CD4-positive, alpha-beta T cell treated with Interleukin-6 at 100 ng/mL for 8 hours (primary cell): Measurements from ENCODE around the gene NAP1L4.

Source experiments
- DNase-seq: peaks from one replicate; pipeline ENCODE4 v3.0.0-alpha.2; 2020; ENCODE audit warnings: mixed read lengths, low spot score

Gene NAP1L4

DNA sequence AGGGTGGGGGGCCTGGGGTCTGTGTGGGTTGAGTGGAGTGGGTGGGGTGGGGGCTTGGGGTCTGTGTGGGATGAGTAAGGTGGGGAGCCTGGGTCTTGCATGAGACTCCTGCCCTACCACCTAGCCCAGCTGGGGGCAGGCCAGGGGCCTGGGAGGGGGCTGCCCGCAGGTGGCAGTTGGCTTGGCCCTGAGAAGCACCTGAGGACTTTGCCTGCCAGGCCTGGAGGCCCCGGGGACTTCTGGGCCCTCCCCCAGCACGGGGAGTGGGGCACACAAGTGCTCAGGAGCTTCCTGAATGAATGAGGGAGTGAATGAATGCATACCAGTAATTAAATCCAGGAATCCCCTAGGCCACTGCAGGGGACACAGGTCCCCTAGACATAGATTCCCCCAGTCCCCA lies 69.5 kb downstream of the NAP1L4 start:
- DNase-seq, result no peak

DNA sequence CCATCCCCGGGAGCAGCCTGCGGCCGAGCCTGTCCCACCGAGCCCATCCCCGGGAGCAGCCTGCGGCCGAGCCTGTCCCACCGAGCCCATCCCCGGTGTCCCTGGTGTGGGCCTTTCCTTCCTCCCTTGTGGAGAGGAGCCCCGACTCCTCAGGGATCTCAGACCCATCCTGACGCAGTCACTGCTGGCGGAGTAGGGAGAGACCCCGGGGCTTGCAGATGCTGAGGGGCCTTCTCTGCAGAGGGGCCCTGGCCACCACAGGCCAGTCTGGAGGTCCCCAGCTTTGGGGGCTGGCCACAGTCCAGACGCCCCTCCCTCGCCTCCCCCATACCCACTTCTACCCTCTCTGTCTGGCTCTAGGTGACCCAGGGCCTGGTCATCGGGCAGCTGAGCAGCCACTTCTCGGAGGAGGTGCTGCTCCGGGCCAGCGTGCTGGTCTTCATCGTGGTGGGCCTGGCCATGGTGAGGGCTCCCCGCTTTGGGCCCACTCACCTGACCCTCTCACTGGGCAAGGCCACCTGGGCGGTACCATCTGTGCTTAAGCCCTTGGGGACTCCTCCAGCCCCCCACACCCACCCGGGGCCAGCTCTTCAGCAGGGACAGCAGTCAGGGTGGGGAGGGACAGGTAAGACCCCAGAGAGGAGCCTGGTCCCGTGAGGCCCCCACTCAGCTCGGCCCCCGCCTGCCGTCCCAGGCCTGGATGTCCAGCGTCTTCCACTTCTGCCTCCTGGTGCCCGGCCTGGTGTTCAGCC lies 70.2 kb downstream of the NAP1L4 start:
- no peak for DNase-seq

GRCh38 chr11:2921261-2921660 lies 70.9 kb downstream of the NAP1L4 start:
- no peak for DNase-seq

GRCh38 chr11:2920343-2920742 lies 71.8 kb downstream of the NAP1L4 start:
- DNase-seq, result no peak

GRCh38 chr11:2919837-2920236 lies 72.3 kb downstream of the NAP1L4 start:
- no peak for DNase-seq

DNA sequence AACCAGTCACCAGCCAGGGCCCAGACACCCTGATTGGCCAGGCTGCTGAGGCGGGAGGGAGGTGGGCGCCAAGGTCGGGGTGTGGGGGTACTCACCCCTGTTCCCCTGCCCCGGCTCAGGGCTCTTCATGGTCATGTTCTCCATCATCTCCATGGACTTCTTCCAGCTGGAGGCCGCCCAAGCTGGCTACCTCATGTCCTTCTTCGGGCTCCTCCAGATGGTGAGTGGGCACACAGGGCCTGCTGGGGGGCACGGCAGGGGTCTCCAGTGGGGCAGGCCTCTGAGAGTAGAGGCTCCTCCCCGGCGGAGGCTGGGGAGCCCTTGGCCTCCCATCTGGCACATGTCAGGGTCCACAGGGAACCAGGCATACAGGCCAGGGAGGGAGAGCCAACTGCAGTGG lies 72.9 kb downstream of the NAP1L4 start:
- DNase-seq, result no peak

DNA sequence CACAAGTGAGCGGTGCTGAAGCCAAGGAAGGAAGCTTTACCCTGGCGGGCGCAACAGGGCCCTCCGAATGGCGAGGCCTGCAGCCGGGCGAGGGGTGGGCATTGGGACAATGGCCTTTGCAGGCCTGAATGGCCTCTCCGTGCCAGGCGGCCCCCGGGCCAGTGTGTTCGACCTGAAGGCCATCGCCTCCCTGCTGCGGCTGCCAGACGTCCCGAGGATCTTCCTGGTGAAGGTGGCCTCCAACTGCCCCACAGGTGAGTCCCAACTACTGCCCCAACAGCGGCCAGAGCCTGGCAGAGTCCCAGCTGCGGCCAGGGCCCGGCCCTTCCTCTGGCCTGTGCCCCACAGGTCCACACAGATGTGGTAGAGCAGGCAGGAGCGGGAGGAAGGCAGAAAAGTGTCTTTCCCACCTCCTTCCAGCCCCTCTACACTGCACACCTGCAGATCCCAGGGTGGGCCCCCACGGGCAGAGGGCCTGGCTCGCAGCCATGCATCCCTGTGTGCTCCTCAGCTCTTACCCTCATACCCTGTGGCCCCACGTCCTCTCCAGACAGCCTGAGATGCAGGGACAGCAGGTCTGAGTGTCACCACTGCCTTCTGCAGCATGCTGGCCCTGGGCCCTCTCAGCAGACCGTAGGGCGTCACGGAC lies 74.2 kb downstream of the NAP1L4 start:
- no peak for DNase-seq

GRCh38 chr11:2916892-2917645 lies 75.1 kb downstream of the NAP1L4 start:
- no peak for DNase-seq

GRCh38 chr11:2916114-2916891 lies 75.8 kb downstream of the NAP1L4 start:
- DNase-seq, result no peak

DNA sequence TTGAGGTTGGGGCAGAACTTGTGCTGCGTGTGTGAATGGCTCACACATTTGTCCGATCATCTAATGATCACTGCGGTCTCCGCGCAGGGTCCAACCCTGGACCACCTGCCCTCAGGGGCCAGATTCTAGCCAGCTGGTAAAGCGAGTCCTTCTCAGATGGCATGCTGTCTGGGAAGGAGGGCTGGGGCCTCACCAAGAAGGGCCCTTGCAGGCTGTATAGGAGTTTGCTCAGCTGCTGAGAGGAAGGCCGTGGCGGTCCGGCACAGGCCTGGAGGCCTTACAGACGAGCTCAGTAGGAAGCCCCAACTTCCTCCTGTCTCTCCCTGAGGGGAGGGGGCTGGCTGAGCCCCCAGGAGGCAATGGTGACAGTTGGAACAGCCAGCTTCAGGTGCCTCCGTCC lies 76.7 kb downstream of the NAP1L4 start:
- DNase-seq, result no peak

DNA sequence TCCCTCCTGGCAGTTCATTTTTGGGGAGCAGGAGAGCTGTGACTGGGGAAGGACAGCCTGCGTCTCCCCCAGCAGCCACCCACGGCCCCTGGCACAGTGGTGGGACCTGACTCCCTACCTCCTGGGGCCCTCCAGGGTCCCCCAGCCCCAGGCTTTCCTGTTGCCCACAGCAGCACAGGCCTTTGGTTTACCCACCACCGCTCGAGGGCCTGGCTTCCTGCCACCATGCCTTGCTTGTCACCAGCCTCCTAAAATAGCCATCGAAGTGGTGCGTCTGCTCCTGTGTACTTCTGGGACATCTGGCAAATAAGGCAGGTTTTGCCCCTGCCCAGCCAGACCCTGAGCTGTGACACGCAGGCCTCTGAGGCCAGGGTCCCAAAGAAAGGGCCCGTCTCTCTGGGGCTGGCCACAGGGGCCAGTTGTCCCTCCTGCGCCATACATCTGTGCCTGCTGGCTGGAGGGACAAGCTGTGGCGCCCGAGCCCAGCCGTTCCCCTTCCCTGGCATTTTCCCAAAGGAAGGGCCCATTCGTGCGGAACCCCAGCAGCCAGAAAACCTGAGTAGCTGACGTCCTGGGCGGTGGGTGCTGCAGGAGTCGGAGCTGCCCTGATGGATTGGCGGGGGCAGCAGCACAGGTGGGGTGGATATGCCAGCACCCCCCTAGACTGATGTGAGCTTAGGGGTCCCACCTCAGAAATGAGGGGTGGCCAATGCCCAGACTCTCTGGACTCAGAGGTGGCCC lies 77.5 kb downstream of the NAP1L4 start:
- DNase-seq, result no peak

GRCh38 chr11:2913776-2914175 lies 78.4 kb downstream of the NAP1L4 start:
- no peak for DNase-seq

- DNase-seq, result no peak
These were observed 79.1 kb downstream of the NAP1L4 start for GRCh38 chr11:2913019-2913431.

DNA sequence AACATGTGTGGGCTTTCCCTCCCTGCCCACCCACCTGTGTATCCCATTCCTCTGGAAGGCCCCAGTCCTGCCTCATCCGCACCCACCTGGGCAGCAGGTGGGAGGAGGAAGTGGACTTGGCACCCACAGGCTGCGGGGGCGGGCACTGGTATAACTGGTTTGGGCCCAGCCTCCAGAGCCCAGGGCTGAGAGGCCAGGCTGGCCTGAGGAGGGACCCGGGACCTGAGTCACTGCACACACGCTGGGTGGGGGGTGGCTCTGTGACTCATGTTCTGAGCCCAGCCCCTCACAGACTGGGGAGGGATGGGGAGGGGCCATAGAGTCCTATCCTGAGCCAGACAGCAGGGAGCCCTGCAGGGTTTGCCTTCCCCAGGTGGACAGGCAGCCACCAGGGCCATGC lies 79.6 kb downstream of the NAP1L4 start:
- DNase-seq, result no peak

DNA sequence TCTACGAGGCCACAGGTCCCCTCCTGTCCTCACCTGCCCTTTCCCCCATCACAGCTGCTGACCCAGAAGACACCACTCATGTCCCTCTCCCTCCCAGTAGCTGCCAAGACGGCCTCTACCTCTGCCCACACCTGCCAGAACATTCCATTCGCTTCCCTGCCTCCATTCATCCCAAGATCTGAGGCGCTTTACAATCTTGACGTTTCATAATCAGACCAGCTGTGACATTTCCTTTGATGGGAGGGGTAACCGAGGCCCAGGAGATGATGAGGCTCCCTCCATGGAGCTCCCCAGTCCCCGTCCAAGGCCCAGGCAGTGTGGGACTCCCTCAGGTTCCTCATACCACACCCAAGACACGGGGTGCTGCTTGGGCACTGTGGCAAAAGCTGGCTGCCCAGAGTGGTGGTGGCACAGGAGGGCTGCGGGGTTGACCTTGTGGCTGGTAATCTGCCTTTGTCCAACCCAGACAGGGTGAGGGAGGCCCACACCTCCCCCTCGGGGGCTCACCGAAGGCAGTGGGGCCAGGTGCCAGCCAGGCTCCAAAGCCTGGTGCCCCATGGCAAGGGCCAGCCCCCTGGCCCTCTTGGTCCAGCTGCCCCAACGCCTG lies 80.2 kb downstream of the NAP1L4 start:
- no peak for DNase-seq

GRCh38 chr11:2911088-2911784 lies 80.9 kb downstream of the NAP1L4 start:
- no peak for DNase-seq

GRCh38 chr11:2910401-2910955 lies 81.7 kb downstream of the NAP1L4 start:
- DNase-seq, result no peak

- DNase-seq, result no peak
These were observed 82.8 kb downstream of the NAP1L4 start for GRCh38 chr11:2909133-2909902.

- DNase-seq, result no peak
These were observed 84.0 kb downstream of the NAP1L4 start for GRCh38 chr11:2908130-2908529.
